OCI-LY3 (cell line): ENCODE results near the gene MTHFD1L.

Experiments
- CTCF ChIP-seq: fragments of 200-600, 300-600 bp; sonication (generic); IDR thresholded peaks from 2 replicates; pipeline ENCODE4 v1.5.1; 2014; ENCODE audit warnings: antibody characterized with exemption, low read length, low read depth
- EZH2phosphoT487 ChIP-seq: fragments of 200-600 bp; shearing (Covaris generic); IDR thresholded peaks from 2 replicates; pipeline ENCODE4 v1.6.1; 2018; ENCODE audit warnings: antibody characterized with exemption, mixed run types, low read depth

GRCh38 chr6:150981095-150981494 is 115.6 kb downstream of the MTHFD1L start:
- no peak for TF ChIP-seq CTCF
- TF ChIP-seq EZH2phosphoT487, result no peak
